GM12878 (cell line): ENCODE measurements around the gene SPRY2. TPM values are rescaled to one million over a fixed set of nuclear protein-coding genes. Genes with fewer than 3 reads are reported as not detected.

Source experiments
- ATAC-seq: fragments of 200-7000 bp; cut with Tn5 transposase; 3 replicates; pipeline ENCODE4 v1.9.1; 2020; ENCODE audit warnings: mild to moderate bottlenecking, moderate library complexity
- BruUV-seq: library from RNA; stranded (reverse); fragments of 400-500 nt; replicated peaks from 2 replicates; lab custom pipeline; 2021; lab: Mats Ljungman, UMichigan
- CTCF ChIA-PET: fragments of 300-600 bp; sonication (Branson Sonifier 250); formaldehyde crosslinking; extraction: SDS; loops from one replicate; lab custom pipeline; 2021; ENCODE audit warnings: inconsistent platforms; lab: Yijun Ruan, JAX
- POLR2A ChIA-PET: fragments of 350-600 bp; formaldehyde crosslinking; extraction: SDS; loops from one replicate; lab custom pipeline; 2021; ENCODE audit warnings: inconsistent platforms; lab: Charles Lee
- RAD21 ChIA-PET: fragments of 300-600 bp; sonication (Branson Sonifier 250); formaldehyde crosslinking; loops from one replicate; lab custom pipeline; 2023; ENCODE audit warnings: antibody characterized with exemption; ENCODE audit not compliant: unreplicated experiment; lab: Charles Lee
- SMC1A ChIA-PET: fragments of 300-600 bp; sonication (Branson Sonifier 250); formaldehyde crosslinking; loops from one replicate; lab custom pipeline; 2023; ENCODE audit not compliant: unreplicated experiment, uncharacterized antibody; lab: Charles Lee
- DNase-seq: peaks from one replicate; pipeline ENCODE4 v3.0.0-alpha.2; 2011; ENCODE audit warnings: low read depth, low spot score
- FAIRE-seq: peaks from 3 replicates; lab custom pipeline; 2011; peaks lifted over from hg19 to GRCh38; lab: Jason Lieb, UNC
- H2AFZ ChIP-seq: 2 replicates; pipeline ENCODE4 v1.6.0; 2011; ENCODE audit warnings: low read depth, low read length, control low read depth; ENCODE audit not compliant: control insufficient read depth
- H3K27ac ChIP-seq: 2 replicates; pipeline ENCODE4 v1.5.1; 2011; ENCODE audit warnings: control low read depth; ENCODE audit not compliant: control insufficient read depth, insufficient read depth
- H3K27me3 ChIP-seq, 2 experiments: replicated peaks in 1 of 2; 2 replicates each; pipeline versions ENCODE4 v1.6.0 to v1.6.1; 2011; ENCODE audit warnings: low read length in 1 of 2; ENCODE audit not compliant: control insufficient read depth in 2 of 2, insufficient read depth in 2 of 2
- H3K36me3 ChIP-seq, 2 experiments: 2 replicates each; pipeline ENCODE4 v1.5.1; 2011; ENCODE audit warnings: low read length in 1 of 2; ENCODE audit not compliant: control insufficient read depth in 2 of 2, insufficient read depth in 2 of 2
- H3K4me1 ChIP-seq: 2 replicates; pipeline ENCODE4 v1.6.1; 2011; ENCODE audit warnings: mild to moderate bottlenecking, low read length, moderate library complexity, mixed read lengths; ENCODE audit not compliant: control insufficient read depth, insufficient read depth
- H3K4me2 ChIP-seq: 2 replicates; pipeline ENCODE4 v1.6.0; 2011; ENCODE audit warnings: control low read depth; ENCODE audit not compliant: control insufficient read depth, insufficient read depth
- H3K4me3 ChIP-seq: fragments of 200-600 bp; sonication (generic); 2 replicates; pipeline ENCODE4 v1.5.1; 2016
- H3K79me2 ChIP-seq: 2 replicates; pipeline ENCODE4 v1.6.0; 2011; ENCODE audit warnings: low read length; ENCODE audit not compliant: control insufficient read depth, insufficient read depth
- H3K9ac ChIP-seq: 2 replicates; pipeline ENCODE4 v1.8.0; 2011; ENCODE audit warnings: low read length, control low read depth, mixed read lengths; ENCODE audit not compliant: control insufficient read depth, insufficient read depth
- H3K9me3 ChIP-seq: replicated peaks from 3 replicates; pipeline ENCODE4 v1.5.1; 2011; ENCODE audit warnings: mild to moderate bottlenecking, low read length; ENCODE audit not compliant: control insufficient read depth, insufficient read depth
- H4K20me1 ChIP-seq: 2 replicates; pipeline ENCODE4 v1.6.0; 2011; ENCODE audit not compliant: control insufficient read depth, insufficient read depth
- CHD2 ChIP-seq: IDR thresholded peaks from 2 replicates; pipeline ENCODE4 v1.6.1; 2011; ENCODE audit warnings: low read depth, low read length, improper control_type of control experiment, borderline replicate concordance
- EZH2 ChIP-seq: IDR thresholded peaks from 2 replicates; pipeline ENCODE4 v1.6.1; 2012; ENCODE audit warnings: low read depth, mild to moderate bottlenecking, control low read depth, inconsistent platforms, low read length, borderline replicate concordance; ENCODE audit not compliant: control insufficient read depth
- MLLT1 ChIP-seq: fragments of 450-650 bp; IDR thresholded peaks from 2 replicates; pipeline ENCODE4 v1.6.1; 2016; ENCODE audit warnings: mild to moderate bottlenecking
- NFYB ChIP-seq: IDR thresholded peaks from 2 replicates; pipeline ENCODE4 v1.6.1; 2011; ENCODE audit warnings: low read depth, mild to moderate bottlenecking, low read length, improper control_type of control experiment, moderate library complexity; ENCODE audit not compliant: insufficient read depth
- NR2C1 ChIP-seq: fragments of 450-650 bp; IDR thresholded peaks from 2 replicates; pipeline ENCODE4 v1.6.1; 2017; ENCODE audit warnings: antibody characterized with exemption, mild to moderate bottlenecking, moderate library complexity
- RB1 ChIP-seq: fragments of 450-650 bp; formaldehyde crosslinking; IDR thresholded peaks from 2 replicates; pipeline ENCODE4 v1.6.1; 2017; ENCODE audit warnings: mild to moderate bottlenecking, borderline replicate concordance
- RELB ChIP-seq: fragments of 450-650 bp; IDR thresholded peaks from 2 replicates; pipeline ENCODE4 v1.6.1; 2017; ENCODE audit warnings: low read depth, mild to moderate bottlenecking, moderate library complexity
- SKIL ChIP-seq: fragments of 450-650 bp; IDR thresholded peaks from 2 replicates; pipeline ENCODE4 v1.6.1; 2017; ENCODE audit warnings: mild to moderate bottlenecking, low read depth, inconsistent platforms; ENCODE audit not compliant: poor library complexity, severe bottlenecking
- TAF1 ChIP-seq: IDR thresholded peaks from 2 replicates; pipeline ENCODE4 v1.6.1; 2011; ENCODE audit warnings: mild to moderate bottlenecking, low read depth, low read length, borderline replicate concordance
- ZBED1 ChIP-seq: IDR thresholded peaks from 2 replicates; pipeline ENCODE4 v1.6.1; 2016; ENCODE audit warnings: borderline replicate concordance
- ZBTB33 ChIP-seq: fragments of 450-650 bp; IDR thresholded peaks from 2 replicates; pipeline ENCODE4 v1.6.1; 2017; ENCODE audit warnings: mild to moderate bottlenecking
- ZNF384 ChIP-seq: IDR thresholded peaks from 2 replicates; pipeline ENCODE4 v1.6.1; 2012; ENCODE audit warnings: low read depth, mild to moderate bottlenecking, low read length, improper control_type of control experiment, borderline replicate concordance
- WGBS: methylation state at CpG from one replicate; pipeline ENCODE4 v1.1.6; 2016; ENCODE audit warnings: low lambda C conversion rate; ENCODE audit not compliant: insufficient replicate concordance, insufficient coverage; ENCODE audit errors: missing lambda C conversion rate; 5-methylcytosine and 5-hydroxymethylcytosine counted together
- in situ Hi-C: fragments of 300-500 bp; cut with MboI; formaldehyde crosslinking; loops from 9 replicates; pipeline ENCODE4 v1.14.3; 2018; ENCODE audit warnings: mixed read lengths
- intact Hi-C: fragments of 100-400 bp; cut with micrococcal nuclease; formaldehyde crosslinking; loops from one replicate; pipeline ENCODE4 v1.14.2; 2022; ENCODE audit not compliant: unreplicated experiment
- polyA plus RNA-seq, 11 experiments: library from polyadenylated mRNA; depleted of rRNA in 4 of 11; unstranded in 6 of 11; stranded (reverse) in 5 of 11; fragments of >200 nt; fragmentation: Nextera tagmentation in 4 of 11; fragmentation: Illumina TruSeq in 1 of 11; extraction: Ambion mirVana in 4 of 11; extraction: Trizol in 1 of 11; gene quantifications; 1 replicate in 1 of 11; 2 replicates in 10 of 11; pipeline versions ENCODE4 v1.2.1 to v1.2.3, GENCODE V29; 2011 to 2016; ENCODE audit warnings: inconsistent platforms in 2 of 11, missing spikeins in 2 of 11, low read depth in 1 of 11
- total RNA-seq, 4 experiments: library from RNA; depleted of rRNA in 3 of 4; stranded (reverse); fragments of >200 nt in 3 of 4; fragmentation: Illumina TruSeq in 1 of 4; extraction: Trizol in 1 of 4; gene quantifications; 2 replicates each; pipeline versions ENCODE4 v1.2.1 to v1.2.3, GENCODE V29; 2013 to 2021

The SPRY2 gene
- total and polyA plus RNA-seq, 10 of the 15 experiments (the other 5 are each of a cell fraction or from before 2014, with no cell fraction given): 1.8 to 82.1 (median 9.2) TPM

- TF ChIP-seq MLLT1 (no peak), EZH2 (no peak)
These were observed 49.4 kb upstream of the SPRY2 start (continued) for GRCh38 chr13:80390338-80390737.

- no peaks in the 10 kb centered on the region for H3K27me3 ChIP-seq
- TF ChIP-seq NR2C1: no peak
- no peak for TF ChIP-seq SKIL
- no peak for TF ChIP-seq ZBTB33
- TF ChIP-seq CHD2: no peak
- TF ChIP-seq RELB: no peak
- TF ChIP-seq RB1: no peak
- TF ChIP-seq TAF1: no peak
- TF ChIP-seq ZNF384: no peak
- no peak for TF ChIP-seq NFYB
- no peak for TF ChIP-seq ZBED1
- H3K4me3 ChIP-seq: no peak overlapping the region
- no peak for FAIRE-seq
- no peak for DNase-seq
- RAD21 ChIA-PET: interaction anchor here (0.9 to 4.1 kb wide), 3 partner anchors 11 to 16 kb away, joined by 3 to 37 read pairs (median 13); no protein-coding TSS in a partner anchor
- H3K4me1 ChIP-seq: no peaks in the 10 kb centered on the region
- POLR2A ChIA-PET: interaction anchor here (0.7 to 2.1 kb wide), 3 partner anchors 8 to 95 kb away, joined by 3 to 7 read pairs (median 6); no protein-coding TSS in a partner anchor
- no peaks in the 10 kb centered on the region for H3K79me2 ChIP-seq
- CTCF ChIA-PET: interaction anchor here (0.9 to 3.9 kb wide), 6 partner anchors 10 to 25 kb away, joined by 3 to 22 read pairs (median 4); no protein-coding TSS in a partner anchor
- in situ Hi-C loops (no loop called here), intact Hi-C loops (no loop called here)
- H3K9ac ChIP-seq: no peak overlapping the region
- H4K20me1 ChIP-seq: no peaks in the 10 kb centered on the region
- BruUV-seq: no TSS peak
- ATAC-seq: no peak
- 0% methylated on average over 1 of the region's 1 CpG for WGBS
- H3K4me2 ChIP-seq: no peak overlapping the region
- H3K27ac ChIP-seq: no peak overlapping the region
- H2AFZ ChIP-seq: no peak overlapping the region
- SMC1A ChIA-PET: interaction anchor here (0.6 to 3.9 kb wide), 9 partner anchors 10 to 49 kb away, joined by 3 to 37 read pairs (median 4); no protein-coding TSS in a partner anchor
- no peaks in the 10 kb centered on the region for H3K36me3 ChIP-seq
- H3K9me3 ChIP-seq: no peaks in the 10 kb centered on the region
These were observed 48.4 kb upstream of the SPRY2 start for GRCh38 chr13:80389073-80390038.
